HL-60 (cell line): ENCODE data around the gene TMEM221.

Experiments used
- CTCF ChIP-seq: IDR thresholded peaks from one replicate; pipeline ENCODE4 v1.5.1; 2011; ENCODE audit warnings: low read length, control low read depth, inconsistent platforms; ENCODE audit not compliant: insufficient read depth
- POLR2AphosphoS5 ChIP-seq: IDR thresholded peaks from 2 replicates; pipeline ENCODE4 v1.6.1; 2012; ENCODE audit warnings: low read depth

- TF ChIP-seq CTCF (no peak), POLR2AphosphoS5 (no peak)
These were observed 29.8 kb downstream of the TMEM221 start for GRCh38 chr19:17418710-17419109.
